H9 (cell line): ENCODE results near the gene TMEM61. TPM values are rescaled to one million over a fixed set of nuclear protein-coding genes. Genes with fewer than 3 reads are reported as not detected.

Source experiments
- DNase-seq: peaks from one replicate; pipeline ENCODE4 v3.0.0-alpha.2; 2017
- H2AFZ ChIP-seq: one replicate; pipeline ENCODE4 v1.6.1; 2013; ENCODE audit warnings: mild to moderate bottlenecking, low read length, control low read depth, moderate library complexity
- H2AK5ac ChIP-seq: 2 replicates; pipeline ENCODE4 v1.6.1; 2013; ENCODE audit warnings: low read length, control low read depth, mixed read lengths; ENCODE audit not compliant: insufficient read length
- H2BK120ac ChIP-seq: one replicate; pipeline ENCODE4 v1.6.1; 2013; ENCODE audit warnings: low read depth, mild to moderate bottlenecking, low read length, control low read depth, inconsistent platforms; ENCODE audit not compliant: poor library complexity, severe bottlenecking
- H2BK12ac ChIP-seq: 2 replicates; pipeline ENCODE4 v1.6.1; 2013; ENCODE audit warnings: low read length, control low read depth, mixed read lengths, low read depth; ENCODE audit not compliant: insufficient read length
- H2BK15ac ChIP-seq: 2 replicates; pipeline ENCODE4 v1.6.1; 2013; ENCODE audit warnings: low read depth, low read length, control low read depth
- H2BK20ac ChIP-seq: one replicate; pipeline ENCODE4 v1.6.1; 2013; ENCODE audit warnings: low read depth, mild to moderate bottlenecking, low read length, control low read depth, inconsistent platforms; ENCODE audit not compliant: poor library complexity, severe bottlenecking
- H2BK5ac ChIP-seq: 2 replicates; pipeline ENCODE4 v1.6.1; 2013; ENCODE audit warnings: low read length, control low read depth, mixed read lengths; ENCODE audit not compliant: insufficient read length
- H3K14ac ChIP-seq: 2 replicates; pipeline ENCODE4 v1.6.1; 2013; ENCODE audit warnings: low read length, control low read depth; ENCODE audit not compliant: insufficient read depth
- H3K18ac ChIP-seq: 2 replicates; pipeline ENCODE4 v1.6.1; 2013; ENCODE audit warnings: low read depth, mild to moderate bottlenecking, mixed read lengths, low read length, control low read depth; ENCODE audit not compliant: insufficient read length
- H3K23ac ChIP-seq: 2 replicates; pipeline ENCODE4 v1.6.1; 2013; ENCODE audit warnings: low read length, control low read depth, mixed read lengths, low read depth; ENCODE audit not compliant: insufficient read length
- H3K23me2 ChIP-seq: 2 replicates; pipeline ENCODE4 v1.6.1; 2013; ENCODE audit warnings: low read depth, mild to moderate bottlenecking, mixed read lengths, low read length, control low read depth; ENCODE audit not compliant: insufficient read length, poor library complexity, severe bottlenecking
- H3K27ac ChIP-seq: 2 replicates; pipeline ENCODE4 v1.5.1; 2013; ENCODE audit warnings: low read length, control low read depth, mixed read lengths, low read depth; ENCODE audit not compliant: insufficient read length
- H3K27me3 ChIP-seq: 2 replicates; pipeline ENCODE4 v1.6.1; 2013; ENCODE audit warnings: low read length, control low read depth, inconsistent platforms; ENCODE audit not compliant: insufficient read depth
- H3K4ac ChIP-seq: 2 replicates; pipeline ENCODE4 v1.6.1; 2013; ENCODE audit warnings: low read depth, mild to moderate bottlenecking, control low read depth, inconsistent platforms, low read length, moderate library complexity
- H3K4me1 ChIP-seq: 2 replicates; pipeline ENCODE4 v1.6.1; 2013; ENCODE audit warnings: low read length, control low read depth, inconsistent platforms; ENCODE audit not compliant: insufficient read depth
- H3K4me2 ChIP-seq: 2 replicates; pipeline ENCODE4 v1.6.1; 2013; ENCODE audit warnings: low read length, control low read depth, mixed read lengths; ENCODE audit not compliant: insufficient read length, insufficient read depth
- H3K56ac ChIP-seq: 2 replicates; pipeline ENCODE4 v1.6.1; 2013; ENCODE audit warnings: low read depth, mild to moderate bottlenecking, mixed read lengths, low read length, control low read depth; ENCODE audit not compliant: insufficient read length
- H3K79me1 ChIP-seq: 2 replicates; pipeline ENCODE4 v1.6.1; 2013; ENCODE audit warnings: low read depth, mild to moderate bottlenecking, moderate library complexity, low read length, control low read depth, inconsistent platforms; ENCODE audit not compliant: insufficient read depth, poor library complexity, severe bottlenecking
- H3K79me2 ChIP-seq: 2 replicates; pipeline ENCODE4 v1.6.1; 2013; ENCODE audit warnings: low read length, control low read depth, inconsistent platforms; ENCODE audit not compliant: insufficient read depth
- H3K9ac ChIP-seq: 2 replicates; pipeline ENCODE4 v1.6.1; 2013; ENCODE audit warnings: low read length, control low read depth, mixed read lengths; ENCODE audit not compliant: insufficient read length; ENCODE audit errors: extremely low read depth
- H3K9me3 ChIP-seq: one replicate; pipeline ENCODE4 v1.6.1; 2013; ENCODE audit warnings: low read depth, low read length, inconsistent platforms; ENCODE audit not compliant: control insufficient read depth
- H3T11ph ChIP-seq: one replicate; pipeline ENCODE4 v1.6.1; 2013; ENCODE audit warnings: mild to moderate bottlenecking, low read length, control low read depth, inconsistent platforms
- H4K20me1 ChIP-seq: one replicate; pipeline ENCODE4 v1.6.1; 2013; ENCODE audit not compliant: control insufficient read depth, insufficient read length, insufficient read depth
- H4K5ac ChIP-seq: 2 replicates; pipeline ENCODE4 v1.6.1; 2013; ENCODE audit warnings: low read depth, mild to moderate bottlenecking, mixed read lengths, low read length, control low read depth; ENCODE audit not compliant: insufficient read length
- H4K8ac ChIP-seq: replicated peaks from 2 replicates; pipeline ENCODE4 v1.6.1; 2013; ENCODE audit warnings: low read length, control low read depth, mixed read lengths, low read depth; ENCODE audit not compliant: insufficient read length
- H4K91ac ChIP-seq: 2 replicates; pipeline ENCODE4 v1.6.1; 2013; ENCODE audit warnings: low read depth, mild to moderate bottlenecking, moderate library complexity, mixed read lengths, low read length, control low read depth; ENCODE audit not compliant: insufficient read length
- H3K27ac Mint-ChIP-seq, 3 experiments: 2 replicates in 2 of 3; 3 replicates in 1 of 3; pipeline ENCODE4 v1.8.0; 2020 to 2021; ENCODE audit warnings: mixed read lengths in 3 of 3, mild to moderate bottlenecking in 1 of 3, moderate library complexity in 1 of 3
- H3K27me3 Mint-ChIP-seq: 2 replicates; pipeline ENCODE4 v1.8.0; 2021; ENCODE audit warnings: low read depth, mild to moderate bottlenecking, moderate library complexity, mixed read lengths
- H3K36me3 Mint-ChIP-seq, 3 experiments: 2 replicates in 2 of 3; 3 replicates in 1 of 3; pipeline ENCODE4 v1.8.0; 2020 to 2021; ENCODE audit warnings: low read depth in 3 of 3, mixed read lengths in 3 of 3; ENCODE audit not compliant: insufficient read depth in 1 of 3
- H3K4me1 Mint-ChIP-seq, 2 experiments: 2 replicates each; pipeline ENCODE4 v1.8.0; 2020; ENCODE audit warnings: mixed read lengths in 2 of 2
- H3K4me3 Mint-ChIP-seq, 2 experiments: 2 replicates in 1 of 2; 3 replicates in 1 of 2; pipeline ENCODE4 v1.8.0; 2020 to 2021; ENCODE audit warnings: mild to moderate bottlenecking in 2 of 2, mixed read lengths in 2 of 2, moderate library complexity in 1 of 2
- H3K9me3 Mint-ChIP-seq, 2 experiments: 2 replicates in 1 of 2; 3 replicates in 1 of 2; pipeline ENCODE4 v1.8.0; 2020; ENCODE audit warnings: mild to moderate bottlenecking in 2 of 2, mixed read lengths in 2 of 2, moderate library complexity in 1 of 2
- WGBS: extraction: QIAGEN DNeasy Blood & Tissue Kit; methylation state at CpG from one replicate; pipeline ENCODE4 v1.1.7; 2013; ENCODE audit warnings: missing lambda C conversion rate, low lambda C conversion rate, mixed read lengths; ENCODE audit not compliant: insufficient read length; ENCODE audit errors: extremely low coverage; 5-methylcytosine and 5-hydroxymethylcytosine counted together
- total RNA-seq: library from RNA; stranded (reverse); gene quantifications from 2 replicates; pipeline ENCODE4 v1.2.1, GENCODE V29; 2021
- TF ChIP-seq, protein P1 (sequence below): fragments of 200-600 bp; sonication (generic); conservative IDR thresholded peaks from 3 replicates; pipeline ENCODE4 v1.8.0; 2021; ENCODE audit warnings: antibody characterized with exemption, mild to moderate bottlenecking

TMEM61 gene
- total RNA-seq, 1 experiment from 2014 or later = 0.61 TPM

DNA sequence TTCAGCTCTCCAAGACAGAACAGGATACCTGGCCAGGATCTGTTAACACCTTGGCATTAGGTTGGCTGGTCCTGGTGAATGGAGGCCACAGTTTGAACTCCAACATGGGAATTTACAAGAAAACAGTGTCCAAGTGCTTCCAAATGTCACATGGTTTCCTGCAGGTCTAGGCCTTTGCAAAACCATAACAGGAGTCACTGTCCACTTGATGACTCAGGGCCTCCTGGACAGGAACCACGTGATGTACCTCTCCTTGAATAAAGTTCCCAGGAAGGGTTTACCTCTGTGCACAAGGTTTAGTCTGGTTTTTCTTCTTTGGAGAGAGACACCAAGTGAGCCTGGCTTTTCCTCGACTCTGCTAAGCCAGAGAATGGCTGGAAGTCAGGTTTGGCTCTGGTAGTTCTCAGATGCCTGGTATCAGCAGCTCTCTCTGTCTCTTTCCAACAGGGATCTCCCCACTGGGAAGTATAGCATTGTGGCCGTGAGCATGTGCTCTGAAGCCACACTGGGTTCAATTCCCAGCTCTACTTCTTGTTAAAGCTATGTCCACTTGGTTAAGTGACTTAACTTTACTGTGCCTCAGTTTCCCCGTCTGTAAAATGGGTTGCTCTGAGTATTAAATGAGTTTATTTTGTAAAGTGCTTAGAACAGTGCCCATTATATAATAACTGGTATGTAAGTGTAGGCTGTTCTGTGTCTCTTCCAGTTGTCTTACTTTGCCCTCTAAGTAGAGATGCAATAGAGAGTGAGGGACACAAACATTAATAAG is 27.3 kb upstream of the TMEM61 start:
- H3K9me3 ChIP-seq = peaks cover 9% of the 10 kb centered on the region
- peaks cover 2% of the 10 kb centered on the region for H3K27me3 Mint-ChIP-seq
- H2AFZ ChIP-seq = no peak overlapping the region
- DNase-seq = no peak
- no peak overlapping the region for H2BK5ac ChIP-seq
- H4K5ac ChIP-seq = no peak overlapping the region
- H3K4me1 ChIP-seq = no peaks in the 10 kb centered on the region; the same call in 1 of the 2 replicates
- H3K9ac ChIP-seq = no peak overlapping the region
- H3K27ac ChIP-seq = no peak overlapping the region
- TF ChIP-seq, protein P1, sequence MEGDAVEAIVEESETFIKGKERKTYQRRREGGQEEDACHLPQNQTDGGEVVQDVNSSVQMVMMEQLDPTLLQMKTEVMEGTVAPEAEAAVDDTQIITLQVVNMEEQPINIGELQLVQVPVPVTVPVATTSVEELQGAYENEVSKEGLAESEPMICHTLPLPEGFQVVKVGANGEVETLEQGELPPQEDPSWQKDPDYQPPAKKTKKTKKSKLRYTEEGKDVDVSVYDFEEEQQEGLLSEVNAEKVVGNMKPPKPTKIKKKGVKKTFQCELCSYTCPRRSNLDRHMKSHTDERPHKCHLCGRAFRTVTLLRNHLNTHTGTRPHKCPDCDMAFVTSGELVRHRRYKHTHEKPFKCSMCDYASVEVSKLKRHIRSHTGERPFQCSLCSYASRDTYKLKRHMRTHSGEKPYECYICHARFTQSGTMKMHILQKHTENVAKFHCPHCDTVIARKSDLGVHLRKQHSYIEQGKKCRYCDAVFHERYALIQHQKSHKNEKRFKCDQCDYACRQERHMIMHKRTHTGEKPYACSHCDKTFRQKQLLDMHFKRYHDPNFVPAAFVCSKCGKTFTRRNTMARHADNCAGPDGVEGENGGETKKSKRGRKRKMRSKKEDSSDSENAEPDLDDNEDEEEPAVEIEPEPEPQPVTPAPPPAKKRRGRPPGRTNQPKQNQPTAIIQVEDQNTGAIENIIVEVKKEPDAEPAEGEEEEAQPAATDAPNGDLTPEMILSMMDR = no peak
- H3K18ac ChIP-seq = no peak overlapping the region
- H3K4ac ChIP-seq = no peak overlapping the region
- no peak overlapping the region for H4K8ac ChIP-seq
- no peak overlapping the region for H4K91ac ChIP-seq
- no peak overlapping the region for H3K4me3 Mint-ChIP-seq
- no peaks in the 10 kb centered on the region for H3K27me3 ChIP-seq
- H2AK5ac ChIP-seq = no peak overlapping the region
- H3K36me3 Mint-ChIP-seq = peaks cover 10 to 35% (median 14%) of the 10 kb centered on the region in 3 experiments
- no peaks in the 10 kb centered on the region for H3K79me2 ChIP-seq
- H2BK20ac ChIP-seq = no peak overlapping the region
- peaks cover 23 to 31% of the 10 kb centered on the region in 2 experiments for H3K9me3 Mint-ChIP-seq
- H3K56ac ChIP-seq = no peak overlapping the region
- no peak overlapping the region for H2BK120ac ChIP-seq
- H3T11ph ChIP-seq = no peak overlapping the region
- H3K79me1 ChIP-seq = no peaks in the 10 kb centered on the region
- no peaks in the 10 kb centered on the region for H3K23me2 ChIP-seq
- peak overlapping the region; percentile 26; the same call in 1 of the 2 replicates for H3K14ac ChIP-seq
- H3K23ac ChIP-seq = no peak overlapping the region
- H4K20me1 ChIP-seq = no peaks in the 10 kb centered on the region
- no peak overlapping the region for H3K27ac Mint-ChIP-seq
- H2BK12ac ChIP-seq = no peak overlapping the region
- H3K4me2 ChIP-seq = no peak overlapping the region
- H2BK15ac ChIP-seq = no peak overlapping the region
- WGBS = no CpG with 5 or more reads among the region's 4 CpGs
- peaks cover 19 to 22% of the 10 kb centered on the region in 2 experiments for H3K4me1 Mint-ChIP-seq
